GM20000 (cell line): Measurements from ENCODE around the gene CDK16.
A peak's percentile ranks its signal among the peaks of the same experiment; 100 is the strongest.

Experiments
- DNase-seq: peaks from one replicate; pipeline ENCODE4 v3.0.0; 2012; ENCODE audit warnings: low spot score
- CTCF ChIP-seq: IDR thresholded peaks from 2 replicates; pipeline ENCODE4 v1.5.1; 2012; ENCODE audit warnings: mild to moderate bottlenecking, control low read depth; ENCODE audit errors: extremely low read depth, missing control alignments

The CDK16 gene

GRCh38 chrX:47193475-47194193 is 24.8 kb upstream of the CDK16 start, which contains the start of gene UBA1:
Gene UBA1, plus strand, starts transcription at chrX:47193829. Its CDS starts 4,974 bp downstream, at chrX:47198803.
- DNase-seq: peak; percentile 80
- TF ChIP-seq CTCF: peak; percentile 26

GRCh38 chrX:47194194-47194787 is 24.2 kb upstream of the CDK16 start:
- TF ChIP-seq CTCF: no peak
- no peak for DNase-seq

- no peak for DNase-seq
- TF ChIP-seq CTCF: no peak
Measured at GRCh38 chrX:47196098-47196497, 22.4 kb upstream of the CDK16 start.

GRCh38 chrX:47197526-47197925 is 21.0 kb upstream of the CDK16 start:
- no peak for TF ChIP-seq CTCF
- no peak for DNase-seq

GRCh38 chrX:47198026-47198686 is 20.3 kb upstream of the CDK16 start:
- TF ChIP-seq CTCF: no peak
- DNase-seq: no peak

GRCh38 chrX:47198687-47199080 is 19.8 kb upstream of the CDK16 start:
- no peak for TF ChIP-seq CTCF
- DNase-seq: no peak

GRCh38 chrX:47199286-47199685 is 19.2 kb upstream of the CDK16 start:
- TF ChIP-seq CTCF: no peak
- no peak for DNase-seq
